COR-L47 (cell line): ENCODE measurements around the gene CSKMT.
"Not testable (repeated sequence)": the region's sequence is repeated elsewhere in the genome, so short reads cannot be mapped to it uniquely, and the experiment has no call there.

Source experiments
- DNase-seq: peaks from one replicate; lab custom pipeline; 2025; lab: John Stamatoyannopoulos, UW

Gene CSKMT

DNA sequence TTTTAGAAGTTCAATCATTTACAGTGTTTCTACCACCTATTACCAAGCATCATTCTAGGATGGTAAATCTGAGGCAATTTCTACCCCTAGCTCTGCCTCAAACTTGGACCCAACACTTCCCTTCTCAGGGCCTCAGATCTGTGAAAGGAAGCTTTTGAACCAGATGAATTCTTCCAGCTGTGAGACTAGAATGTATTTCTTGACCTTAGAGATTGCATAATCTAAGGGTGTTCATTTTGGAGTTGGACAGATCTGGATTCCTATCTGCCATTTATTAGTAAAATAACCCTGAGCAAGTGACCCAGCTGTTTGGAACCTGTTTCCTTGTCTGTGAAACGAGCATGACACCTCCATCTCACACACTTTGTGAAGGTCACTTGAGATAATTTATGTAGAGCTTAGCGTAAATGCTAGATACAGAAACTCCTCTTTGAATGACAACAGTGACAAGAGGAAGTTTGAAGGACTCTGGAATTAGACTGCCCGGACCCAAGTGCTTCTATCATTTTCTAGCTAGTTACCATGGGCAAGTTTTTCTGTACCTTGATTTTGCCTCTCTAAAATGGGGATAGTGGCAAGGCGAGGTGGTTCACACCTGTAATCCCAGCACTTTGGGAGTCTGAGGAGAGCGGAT lies 8.2 kb upstream of the CSKMT start:
- no peak for DNase-seq

DNA sequence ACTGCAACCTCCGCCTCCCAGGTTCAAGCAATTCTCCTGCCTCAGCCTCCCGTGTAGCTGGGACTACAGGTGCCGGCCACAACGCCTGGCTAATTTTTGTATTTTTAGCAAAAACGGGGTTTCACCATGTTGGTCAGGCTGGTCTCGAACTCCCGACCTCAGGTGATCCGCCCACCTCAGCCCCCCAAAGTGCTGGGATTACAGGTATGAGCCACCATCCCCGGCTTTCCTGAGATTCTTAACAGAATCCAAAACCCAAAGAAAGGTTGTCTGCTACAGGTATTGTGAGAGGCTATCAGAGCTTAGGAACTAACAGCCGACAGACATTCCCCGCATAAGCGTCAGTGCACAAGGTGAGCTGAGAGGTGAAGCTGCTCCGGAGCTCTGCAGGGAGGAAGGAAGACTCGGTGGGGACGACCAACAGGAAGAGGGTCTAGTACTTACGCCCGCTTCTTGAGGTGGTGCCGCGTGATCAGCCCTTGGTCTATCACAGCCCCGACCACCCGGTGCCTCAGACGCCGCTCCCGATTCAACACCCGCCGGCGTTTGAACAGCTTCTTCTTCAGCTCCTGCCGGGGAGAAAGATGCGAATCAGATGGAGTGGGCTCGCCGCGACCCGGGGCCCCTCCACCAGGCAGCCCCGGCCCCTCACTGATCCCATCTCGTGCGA lies 572 bp upstream of the CSKMT start:
- peak; percentile 57 for DNase-seq

DNA sequence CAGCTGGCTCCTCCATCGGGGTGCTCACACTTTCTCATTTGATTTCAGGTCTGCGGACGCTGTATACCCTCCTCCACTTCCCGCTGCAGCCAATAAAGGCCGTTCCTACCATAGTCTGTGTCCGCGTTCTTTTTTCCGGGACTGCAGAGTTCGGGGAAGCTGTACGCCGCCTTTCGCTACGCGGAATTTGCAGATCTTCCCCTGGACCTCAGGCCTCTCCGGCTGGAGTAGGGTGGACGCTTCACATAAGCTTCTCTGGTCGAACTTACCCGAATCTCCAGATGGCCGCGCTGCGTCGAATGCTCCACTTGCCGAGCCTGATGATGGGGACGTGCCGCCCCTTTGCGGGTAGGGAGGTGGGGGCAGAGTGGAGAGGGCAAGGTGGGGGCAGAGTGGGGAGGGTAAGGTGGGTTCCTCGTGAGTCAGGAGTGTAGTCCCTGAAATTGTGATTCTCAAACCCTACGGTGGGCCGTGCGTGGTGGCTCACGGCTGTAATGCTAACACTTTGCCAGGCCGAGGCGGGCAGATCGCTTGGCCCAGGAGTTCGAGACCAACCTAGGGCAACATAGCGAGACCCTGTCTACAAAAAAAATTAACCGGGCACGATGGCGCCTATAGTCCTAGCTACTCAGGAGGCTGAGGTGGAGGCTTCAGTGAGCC lies 617 bp downstream of the CSKMT start:
- DNase-seq: peak; percentile 25

DNA sequence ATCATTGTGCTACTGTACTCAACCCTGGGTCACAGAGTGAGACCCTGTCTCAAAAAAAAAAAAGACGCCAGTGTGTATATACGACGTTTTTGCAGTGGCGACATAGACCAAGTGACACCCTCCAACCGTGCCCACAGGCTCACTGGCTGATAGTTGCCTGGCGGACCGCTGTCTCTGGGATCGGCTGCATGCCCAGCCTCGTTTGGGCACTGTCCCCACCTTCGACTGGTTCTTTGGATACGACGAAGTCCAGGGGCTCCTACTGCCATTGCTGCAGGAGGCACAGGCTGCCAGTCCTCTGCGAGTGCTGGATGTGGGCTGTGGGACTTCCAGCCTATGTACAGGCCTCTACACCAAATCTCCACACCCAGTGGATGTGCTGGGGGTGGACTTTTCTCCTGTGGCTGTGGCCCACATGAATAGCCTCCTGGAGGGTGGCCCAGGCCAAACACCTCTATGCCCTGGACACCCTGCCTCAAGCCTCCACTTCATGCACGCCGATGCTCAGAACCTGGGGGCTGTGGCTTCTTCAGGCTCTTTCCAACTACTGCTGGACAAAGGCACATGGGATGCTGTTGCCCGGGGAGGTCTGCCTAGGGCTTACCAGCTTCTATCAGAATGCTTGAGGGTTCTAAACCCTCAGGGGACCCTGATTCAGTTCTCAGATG lies 1.3 kb downstream of the CSKMT start:
- no peak for DNase-seq

DNA sequence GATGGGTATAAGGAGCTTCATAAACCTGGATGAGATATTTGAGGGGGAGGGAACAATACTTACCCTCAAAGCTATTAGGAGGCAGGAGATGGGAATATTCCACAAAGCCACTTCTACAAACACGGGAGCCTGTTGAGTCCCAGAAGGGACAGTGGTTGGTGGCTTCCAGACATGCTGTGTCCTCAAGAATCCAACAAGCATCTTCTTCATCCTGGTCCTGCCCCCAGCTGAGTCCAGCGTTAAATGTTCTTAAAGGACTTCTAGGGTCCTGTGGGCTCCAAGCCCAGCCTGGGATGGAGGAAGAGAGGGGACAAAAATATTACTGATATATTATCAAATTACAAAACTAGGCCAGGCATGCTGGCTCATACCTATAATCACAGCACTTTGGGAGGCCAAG lies 2.3 kb downstream of the CSKMT start:
- DNase-seq: no peak

DNA sequence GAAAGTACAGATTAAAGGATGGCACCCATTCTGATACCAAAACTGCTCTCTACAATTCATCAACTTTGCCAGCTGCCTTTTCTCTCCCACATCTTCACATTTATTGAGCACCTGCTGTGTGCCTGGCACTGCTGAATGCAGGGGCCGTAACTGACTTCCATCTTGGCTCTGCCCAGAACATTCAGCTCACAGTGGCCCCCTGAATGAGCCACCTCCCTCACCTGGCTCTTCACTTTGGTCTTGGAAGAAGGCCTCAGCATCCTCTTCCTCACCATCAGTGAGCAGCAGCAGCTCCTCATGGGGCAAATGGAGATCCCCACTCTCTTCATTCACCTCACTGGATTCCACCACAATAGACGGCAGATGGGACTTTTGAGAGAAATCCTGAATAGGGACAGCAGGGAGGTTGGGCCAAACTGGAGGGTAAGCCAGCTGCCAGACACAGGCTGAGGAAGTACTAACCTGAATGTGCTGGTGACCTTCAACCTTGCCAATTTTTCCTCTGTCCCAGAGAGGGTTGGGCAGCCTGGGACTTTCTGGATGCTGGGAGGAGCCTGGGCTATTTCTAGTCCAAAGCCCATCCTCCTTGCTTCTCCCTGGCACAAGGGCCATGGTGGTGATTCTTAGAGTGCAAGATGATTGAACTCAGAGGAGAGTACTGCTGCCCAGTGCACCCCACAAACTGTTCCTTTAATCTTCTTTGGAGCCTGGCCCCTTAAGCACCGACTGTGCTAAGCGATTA lies 4.5 kb downstream of the CSKMT start:
- DNase-seq: no peak

DNA sequence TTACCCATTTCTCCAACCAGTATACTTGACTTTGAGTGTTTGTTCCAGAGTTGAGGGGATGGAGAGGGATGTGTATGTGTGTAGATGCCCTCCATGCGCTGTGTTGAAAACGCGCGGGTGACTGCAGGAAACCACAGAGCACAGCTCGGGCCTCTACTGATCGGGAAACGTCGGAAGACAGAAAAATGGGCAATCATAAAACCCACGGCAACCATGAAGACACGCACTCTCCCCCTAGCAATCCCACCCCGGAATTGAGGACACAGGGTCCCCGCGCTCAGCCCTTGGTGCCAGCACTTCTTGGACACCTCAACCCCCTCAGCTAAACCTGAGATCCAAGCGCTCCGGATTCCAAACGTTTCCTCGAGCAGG lies 6.1 kb downstream of the CSKMT start:
- DNase-seq: no peak

DNA sequence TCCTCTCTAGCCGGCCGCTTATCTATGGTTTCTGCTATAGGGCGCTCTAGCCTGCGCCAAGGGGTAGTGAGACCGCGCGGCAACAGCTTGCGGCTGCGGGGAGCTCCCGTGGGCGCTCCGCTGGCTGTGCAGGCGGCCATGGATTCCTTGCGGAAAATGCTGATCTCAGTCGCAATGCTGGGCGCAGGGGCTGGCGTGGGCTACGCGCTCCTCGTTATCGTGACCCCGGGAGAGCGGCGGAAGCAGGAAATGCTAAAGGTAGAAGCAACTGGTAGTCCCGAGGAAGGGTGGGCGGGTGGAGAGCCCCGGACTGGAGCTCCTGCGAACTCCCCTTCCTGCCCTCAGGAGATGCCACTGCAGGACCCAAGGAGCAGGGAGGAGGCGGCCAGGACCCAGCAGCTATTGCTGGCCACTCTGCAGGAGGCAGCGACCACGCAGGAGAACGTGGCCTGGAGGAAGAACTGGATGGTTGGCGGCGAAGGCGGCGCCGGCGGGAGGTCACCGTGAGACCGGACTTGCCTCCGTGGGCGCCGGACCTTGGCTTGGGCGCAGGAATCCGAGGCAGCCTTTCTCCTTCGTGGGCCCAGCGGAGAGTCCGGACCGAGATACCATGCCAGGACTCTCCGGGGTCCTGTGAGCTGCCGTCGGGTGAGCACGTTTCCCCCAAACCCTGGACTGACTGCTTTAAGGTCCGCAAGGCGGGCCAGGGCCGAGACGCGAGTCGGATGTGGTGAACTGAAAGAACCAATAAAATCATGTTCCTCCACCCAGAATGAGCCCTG lies 6.7 kb downstream of the CSKMT start, which contains the start of the genes LBHD1 and UQCC3:
LBHD1 (minus strand) TSS at position 660 of the 782 bp plus-strand sequence. CDS start 2,236 bp downstream, outside the sequence.
UQCC3 (plus strand) TSS at position 66 of the 782 bp plus-strand sequence; CDS start at position 139, 73 bp downstream.
- peak; percentile 87 for DNase-seq

DNA sequence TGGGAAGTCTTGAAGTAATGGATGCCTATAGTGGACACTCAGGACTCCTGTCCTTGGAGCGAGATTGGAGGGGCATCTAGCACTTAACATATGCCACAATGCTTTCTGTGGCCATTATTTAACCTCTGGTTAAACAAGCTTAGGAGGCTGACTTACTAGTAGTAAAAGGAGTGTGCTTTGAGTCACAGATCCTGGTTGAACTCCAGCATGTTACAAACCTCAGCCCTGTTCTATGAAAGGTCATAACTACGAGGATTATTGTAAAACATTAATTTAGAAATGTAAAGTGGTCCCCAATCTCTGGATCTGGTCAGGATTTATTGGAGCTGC lies 8.0 kb downstream of the CSKMT start:
- no peak for DNase-seq

DNA sequence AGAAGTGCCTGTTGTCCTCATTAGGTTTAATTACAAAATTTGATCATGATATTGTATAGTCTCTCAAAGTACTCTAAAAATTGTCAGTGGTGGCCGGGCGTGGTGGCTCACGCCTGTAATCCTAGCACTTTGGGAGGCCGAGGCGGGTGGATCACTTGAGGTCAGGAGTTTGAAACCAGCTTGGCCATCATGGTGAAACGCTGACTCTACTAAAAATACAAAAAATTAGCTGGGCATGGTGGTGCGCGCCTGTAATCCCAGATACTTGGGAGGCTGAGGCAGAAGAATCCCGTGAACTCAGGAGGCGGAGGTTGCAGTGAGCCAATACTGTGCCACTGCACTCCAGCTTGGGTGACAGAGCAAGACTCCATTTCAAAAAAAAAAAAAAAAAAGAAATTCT lies 10.3 kb downstream of the CSKMT start:
- not testable (repeated sequence) for DNase-seq

DNA sequence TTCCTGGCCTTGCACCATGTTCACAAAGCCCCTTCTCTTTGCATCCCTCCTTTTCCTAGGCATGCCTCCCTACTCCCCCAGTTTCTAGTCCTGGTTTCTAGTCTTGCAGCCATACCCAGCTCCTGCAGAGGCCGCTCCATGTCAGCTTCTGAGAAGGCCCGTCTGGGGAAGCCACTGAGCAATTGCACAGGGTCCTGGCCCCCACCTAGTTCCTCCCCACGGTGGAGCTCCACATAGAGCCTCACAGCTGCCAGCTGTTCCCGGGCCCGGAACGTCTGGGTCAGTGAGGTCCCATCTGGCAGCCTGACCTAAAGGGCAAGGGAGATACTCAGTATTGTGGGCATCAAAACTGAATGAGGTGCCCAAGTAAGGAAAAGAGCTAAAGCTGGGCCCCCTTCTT lies 11.6 kb downstream of the CSKMT start:
- DNase-seq: no peak

DNA sequence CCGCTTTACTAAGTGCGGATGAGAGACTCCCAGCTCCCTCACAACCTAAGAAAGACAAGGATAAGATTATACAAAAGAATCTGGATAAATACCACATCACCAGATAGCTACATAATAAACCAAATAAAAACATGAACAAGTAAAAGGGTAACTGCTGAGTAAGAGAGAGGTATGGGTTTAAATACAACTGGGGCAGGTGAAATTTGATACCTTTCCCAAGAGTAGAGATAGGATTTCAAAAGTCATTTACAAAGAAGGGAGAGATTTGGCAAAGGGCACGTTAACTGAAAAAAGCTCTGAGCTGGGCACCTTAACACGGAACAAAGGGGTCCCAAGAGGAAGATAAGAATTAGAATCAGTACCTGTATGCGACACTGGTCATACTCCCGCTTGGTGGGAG lies 12.0 kb downstream of the CSKMT start:
- DNase-seq: no peak

DNA sequence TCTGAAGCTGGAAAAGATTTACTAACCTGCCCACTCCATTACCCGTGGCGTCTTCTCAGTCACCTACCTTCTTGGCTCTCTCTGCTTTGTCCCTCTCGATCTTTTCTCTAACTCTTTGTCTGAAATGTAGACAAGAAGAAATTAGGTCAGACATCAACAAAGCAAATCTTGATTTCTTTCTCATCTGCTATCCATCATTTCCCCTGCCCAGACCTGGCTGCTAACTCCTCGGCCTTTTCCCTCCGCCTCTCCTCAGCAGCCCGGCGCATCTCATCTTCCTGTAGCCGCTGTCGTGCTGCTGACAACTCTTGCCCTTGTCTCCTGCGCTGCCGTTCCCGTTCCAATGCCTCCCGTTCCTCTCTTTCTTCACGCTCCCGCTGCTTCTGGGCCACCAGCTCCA lies 12.6 kb downstream of the CSKMT start:
- DNase-seq: no peak

DNA sequence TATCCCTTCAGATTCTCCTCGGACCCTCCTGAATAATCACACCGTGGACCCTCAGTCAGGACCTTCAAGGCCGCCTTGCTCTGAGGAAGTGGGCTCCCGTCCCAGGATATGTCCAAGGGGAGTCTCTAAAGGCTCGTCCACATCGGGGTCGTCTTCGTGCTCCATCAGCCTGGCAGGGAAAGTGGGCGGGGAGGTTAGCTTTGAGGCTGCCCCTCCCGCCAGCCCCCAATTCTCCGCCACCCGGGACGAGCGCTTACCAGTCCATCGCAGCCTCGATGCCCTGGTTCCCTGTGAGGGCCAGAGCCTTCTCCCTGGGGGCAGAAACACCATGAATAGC lies 13.3 kb downstream of the CSKMT start:
- DNase-seq: no peak

DNA sequence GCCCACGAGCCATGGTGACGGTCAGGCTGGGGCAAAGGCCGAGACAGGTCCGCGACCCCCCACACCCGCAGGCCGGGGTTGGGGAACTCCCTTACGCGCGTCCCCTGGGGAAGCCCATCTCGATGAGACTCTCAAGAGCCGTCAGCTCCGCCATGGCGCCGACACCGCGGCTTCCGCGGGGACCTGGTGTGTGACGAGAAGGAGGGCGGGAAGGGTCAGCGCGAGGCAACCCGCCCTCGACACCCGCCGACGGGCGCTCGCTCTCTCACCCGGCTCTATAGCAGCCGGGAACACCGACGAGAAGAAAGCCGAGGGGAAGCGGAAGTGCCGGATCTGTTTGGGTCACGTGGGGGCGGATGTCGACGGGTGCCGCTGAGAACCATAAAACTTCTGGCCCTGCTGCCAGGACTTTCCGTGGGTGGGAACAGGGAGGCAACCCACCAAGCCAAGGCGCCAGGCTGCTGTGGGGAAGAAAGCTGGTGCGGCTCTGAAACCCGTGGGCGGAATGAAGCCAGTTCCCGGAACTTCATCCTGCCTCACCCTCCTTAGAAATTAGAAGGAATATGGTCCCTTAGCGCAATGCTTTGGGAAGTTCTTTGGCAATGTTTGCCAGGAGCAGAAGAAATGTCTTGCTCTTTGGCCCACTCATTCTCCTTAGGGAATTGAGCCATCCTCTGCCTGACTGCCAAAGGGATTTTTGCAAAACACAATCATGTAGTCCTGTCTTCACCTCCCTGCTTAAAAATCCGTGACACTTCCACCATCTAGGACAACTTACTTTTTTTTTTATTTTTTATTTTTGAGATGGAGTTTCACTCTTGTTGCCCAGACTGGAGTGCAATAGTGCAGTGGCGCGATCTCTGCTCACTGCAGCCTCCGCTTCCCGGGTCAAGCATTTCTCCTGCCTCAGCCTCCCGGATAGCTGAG lies 13.9 kb downstream of the CSKMT start, which contains the start of gene UBXN1:
UBXN1 (minus strand) TSS at position 304 of the 927 bp plus-strand sequence; CDS start at position 154, 150 bp downstream.
- peak; percentile 79 for DNase-seq

DNA sequence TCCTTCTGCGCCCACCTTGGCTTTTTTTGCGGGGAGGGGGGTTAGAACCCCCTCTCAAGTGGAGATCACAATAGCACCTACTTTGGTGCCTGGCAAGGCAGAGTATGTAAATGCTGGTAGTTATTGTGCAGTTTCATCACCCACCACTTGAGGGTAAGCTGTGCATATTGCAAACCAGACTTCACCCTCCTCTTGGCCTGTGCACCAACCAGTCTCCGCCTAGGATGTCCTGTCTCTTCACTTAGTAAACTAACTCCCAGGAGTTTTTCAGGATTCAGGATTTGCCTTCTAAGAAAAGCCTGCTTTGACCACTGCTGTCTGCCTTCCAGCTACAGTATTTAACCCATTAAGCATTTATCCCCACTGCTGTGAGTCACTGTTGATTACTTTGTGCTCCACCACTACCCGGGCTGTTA lies 15.7 kb downstream of the CSKMT start:
- peak; percentile 51 for DNase-seq

DNA sequence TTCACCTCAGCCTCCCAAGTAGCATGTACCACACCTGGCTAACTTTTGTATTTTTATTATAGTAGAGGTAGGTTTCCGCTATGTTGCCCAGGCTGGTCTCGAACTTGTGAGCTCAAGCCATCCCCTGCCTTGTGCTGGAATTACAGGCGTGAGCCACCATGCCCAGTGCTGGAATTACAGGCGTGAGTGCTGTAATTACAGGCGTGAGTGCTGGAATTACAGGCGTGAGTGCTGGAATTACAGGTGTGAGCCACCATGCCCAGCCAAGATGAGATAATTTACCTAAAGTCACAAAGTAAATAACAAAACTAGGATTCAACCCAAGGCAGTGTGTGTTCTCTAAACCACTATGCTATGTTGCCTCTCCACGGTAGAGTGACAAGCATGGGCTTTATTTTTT lies 17.4 kb downstream of the CSKMT start:
- DNase-seq: no peak

DNA sequence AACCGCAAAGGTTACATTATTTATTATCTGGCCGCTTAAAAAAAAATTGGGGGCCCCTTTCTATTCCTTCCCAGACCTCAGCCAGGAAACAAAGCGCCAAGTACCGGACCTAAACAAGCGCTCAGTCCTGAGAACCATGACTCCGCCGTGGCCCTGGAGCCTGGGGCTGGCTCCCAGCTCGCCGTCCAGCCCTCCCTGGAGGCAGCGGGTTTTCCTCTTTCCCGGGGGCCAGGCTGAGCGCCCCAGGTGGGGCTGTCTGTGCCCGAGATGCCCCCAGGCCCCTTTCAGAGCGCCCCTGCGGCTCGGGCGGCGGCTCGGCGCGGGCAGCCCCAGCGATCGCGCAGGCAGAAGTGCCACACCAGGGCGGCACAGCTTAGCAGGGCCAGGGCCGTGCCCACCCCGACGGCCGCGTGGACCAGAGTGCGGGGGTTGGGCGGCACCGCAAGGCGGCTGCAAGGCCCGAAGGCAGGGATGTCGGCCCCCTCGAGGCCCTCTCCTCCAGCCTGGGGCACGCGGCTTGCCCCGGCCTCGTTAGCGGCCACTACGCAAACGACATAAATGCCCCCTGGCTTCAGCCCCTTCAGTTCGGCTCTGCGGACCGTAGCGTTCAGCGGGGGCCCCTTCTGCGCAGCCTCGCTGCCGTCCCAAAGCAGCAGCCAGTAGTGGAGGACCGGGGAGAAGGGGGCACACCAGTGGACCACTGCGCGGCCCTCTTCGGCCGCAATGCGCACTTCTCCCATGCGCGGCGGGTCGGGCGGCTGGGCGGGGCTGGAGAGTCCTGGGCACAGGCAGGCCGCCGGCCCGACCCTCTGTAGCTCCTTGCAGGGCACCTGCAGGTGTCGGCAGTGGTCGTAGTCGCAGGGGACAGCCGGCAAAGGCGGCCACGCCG lies 22.6 kb downstream of the CSKMT start:
- DNase-seq: no peak

DNA sequence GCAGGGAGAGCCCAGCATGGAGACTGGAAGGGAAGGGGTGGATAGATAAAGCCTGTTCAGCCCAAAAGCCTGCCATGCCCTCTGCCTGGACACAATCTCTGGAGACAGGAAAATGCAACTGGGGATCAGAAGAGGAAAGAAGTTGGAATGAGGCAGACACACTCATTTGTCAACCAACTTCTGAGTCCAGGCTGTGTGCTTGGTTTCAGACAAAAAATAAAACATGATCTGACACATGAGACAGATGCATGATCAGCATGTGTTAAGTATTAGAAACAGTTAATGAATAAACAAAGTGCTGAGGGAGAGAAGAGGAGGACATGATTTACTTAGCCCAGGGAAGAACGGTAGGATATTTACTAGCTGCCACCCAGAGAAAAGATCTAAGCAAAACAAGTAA lies 23.4 kb downstream of the CSKMT start:
- DNase-seq: no peak
